A673 (cell line): ENCODE data around the gene APOO.

Experiments
- EZH2 ChIP-seq: fragments of 200-600 bp; sonication (generic); IDR thresholded peaks from 2 replicates; pipeline ENCODE4 v1.6.1; 2017; ENCODE audit warnings: borderline replicate concordance, low read depth, mild to moderate bottlenecking, mixed read lengths, antibody characterized with exemption, low read length; ENCODE audit not compliant: poor library complexity, severe bottlenecking
- TF ChIP-seq, protein P1 (sequence below): fragments of 300-800, 200-600 bp; sonication (generic); conservative IDR thresholded peaks from 2 replicates; pipeline ENCODE4 v1.5.1; 2017; ENCODE audit warnings: low read depth, mild to moderate bottlenecking, antibody characterized with exemption, low read length, moderate library complexity, mixed read lengths

DNA sequence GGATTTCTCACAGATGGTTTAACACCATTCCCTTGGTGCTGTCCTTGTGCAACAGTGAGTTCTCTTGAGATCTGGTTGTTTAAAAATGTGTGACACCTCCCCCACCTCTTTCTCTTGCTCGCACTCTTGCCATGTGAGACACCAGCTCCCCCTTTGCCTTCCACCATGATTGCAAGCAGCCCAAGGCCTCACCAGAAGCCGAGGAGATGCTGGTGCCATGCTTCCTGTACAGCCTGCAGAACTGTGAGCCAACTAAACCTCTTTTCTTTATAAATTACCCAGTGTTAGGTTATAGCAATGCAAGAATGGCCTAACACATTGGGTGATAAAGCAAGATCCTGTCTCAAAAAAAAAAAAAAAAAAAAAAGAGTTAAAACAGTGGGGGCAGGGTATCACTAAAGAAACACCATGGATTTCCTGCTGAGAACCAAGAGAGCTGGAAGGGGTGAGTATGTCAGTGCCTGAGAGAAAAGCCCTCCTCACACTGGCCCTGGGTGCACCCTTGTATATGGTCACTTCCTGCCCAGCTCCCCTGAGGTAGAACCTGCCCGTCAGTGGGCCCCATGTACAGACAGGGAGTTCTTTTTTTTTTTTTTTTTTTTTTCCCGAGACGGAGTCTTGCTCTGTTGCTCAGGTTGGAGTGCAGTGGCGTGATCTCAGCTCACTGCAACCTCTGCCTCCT, 46.4 kb downstream of the APOO start:
- TF ChIP-seq, protein P1, sequence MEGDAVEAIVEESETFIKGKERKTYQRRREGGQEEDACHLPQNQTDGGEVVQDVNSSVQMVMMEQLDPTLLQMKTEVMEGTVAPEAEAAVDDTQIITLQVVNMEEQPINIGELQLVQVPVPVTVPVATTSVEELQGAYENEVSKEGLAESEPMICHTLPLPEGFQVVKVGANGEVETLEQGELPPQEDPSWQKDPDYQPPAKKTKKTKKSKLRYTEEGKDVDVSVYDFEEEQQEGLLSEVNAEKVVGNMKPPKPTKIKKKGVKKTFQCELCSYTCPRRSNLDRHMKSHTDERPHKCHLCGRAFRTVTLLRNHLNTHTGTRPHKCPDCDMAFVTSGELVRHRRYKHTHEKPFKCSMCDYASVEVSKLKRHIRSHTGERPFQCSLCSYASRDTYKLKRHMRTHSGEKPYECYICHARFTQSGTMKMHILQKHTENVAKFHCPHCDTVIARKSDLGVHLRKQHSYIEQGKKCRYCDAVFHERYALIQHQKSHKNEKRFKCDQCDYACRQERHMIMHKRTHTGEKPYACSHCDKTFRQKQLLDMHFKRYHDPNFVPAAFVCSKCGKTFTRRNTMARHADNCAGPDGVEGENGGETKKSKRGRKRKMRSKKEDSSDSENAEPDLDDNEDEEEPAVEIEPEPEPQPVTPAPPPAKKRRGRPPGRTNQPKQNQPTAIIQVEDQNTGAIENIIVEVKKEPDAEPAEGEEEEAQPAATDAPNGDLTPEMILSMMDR: no peak
- TF ChIP-seq EZH2: no peak
